PC-3 (cell line): Measurements from ENCODE around the gene C16orf96. TPM values are rescaled to one million over a fixed set of nuclear protein-coding genes. Genes with fewer than 3 reads are reported as not detected.

Experiments
- ATAC-seq: fragments of 200-7000 bp; cut with Tn5 transposase; 2 replicates; pipeline ENCODE4 v1.9.1; 2020; ENCODE audit warnings: mild to moderate bottlenecking, moderate library complexity
- BruUV-seq: library from RNA; stranded (reverse); fragments of 400-500 nt; replicated peaks from 2 replicates; lab custom pipeline; 2021; lab: Mats Ljungman, UMichigan
- CTCF ChIA-PET: fragments of 300-600 bp; sonication (Branson Sonifier 250); formaldehyde crosslinking; loops from one replicate; lab custom pipeline; 2022; ENCODE audit warnings: antibody characterized with exemption; lab: Charles Lee
- POLR2A ChIA-PET: fragments of 300-600 bp; sonication (Branson Sonifier 250); formaldehyde crosslinking; loops from one replicate; lab custom pipeline; 2022; ENCODE audit warnings: antibody characterized with exemption; ENCODE audit not compliant: unreplicated experiment; lab: Charles Lee
- DNase-seq: peaks from one replicate; pipeline ENCODE4 v3.0.0-alpha.2; 2015
- H2AFZ ChIP-seq: fragments of 300-600 bp; sonication (generic); 2 replicates; pipeline ENCODE4 v1.6.0; 2016; ENCODE audit warnings: antibody characterized with exemption, low read length
- H3F3A ChIP-seq: fragments of 300-600 bp; sonication (generic); one replicate; pipeline ENCODE4 v1.6.0; 2017; ENCODE audit warnings: antibody characterized with exemption, low read length, control low read depth, mild to moderate bottlenecking; ENCODE audit not compliant: unreplicated experiment
- H3K27ac ChIP-seq: fragments of 300-600 bp; sonication (generic); 2 replicates; pipeline ENCODE4 v1.5.1; 2016; ENCODE audit warnings: mild to moderate bottlenecking, low read length
- H3K27me3 ChIP-seq: fragments of 300-600 bp; sonication (generic); 2 replicates; pipeline ENCODE4 v1.6.1; 2016; ENCODE audit warnings: low read length, mixed read lengths
- H3K36me3 ChIP-seq: fragments of 300-600 bp; sonication (generic); 2 replicates; pipeline ENCODE4 v1.6.1; 2016; ENCODE audit warnings: low read depth, mixed run types, low read length, mixed read lengths
- H3K4me1 ChIP-seq: fragments of 300-600 bp; sonication (generic); 2 replicates; pipeline ENCODE4 v1.5.1; 2016; ENCODE audit warnings: low read length; ENCODE audit not compliant: insufficient read depth
- H3K4me2 ChIP-seq: fragments of 300-600 bp; sonication (generic); 2 replicates; pipeline ENCODE4 v1.6.0; 2016; ENCODE audit warnings: low read length
- H3K4me3 ChIP-seq: fragments of 300-600 bp; sonication (generic); 2 replicates; pipeline ENCODE4 v1.5.1; 2016; ENCODE audit warnings: mild to moderate bottlenecking, low read length, mixed read lengths
- H3K79me2 ChIP-seq: fragments of 300-600 bp; sonication (generic); 2 replicates; pipeline ENCODE4 v1.6.1; 2017; ENCODE audit warnings: low read length, mixed read lengths
- H3K9ac ChIP-seq: fragments of 300-600 bp; sonication (generic); 2 replicates; pipeline ENCODE4 v1.6.0; 2016; ENCODE audit warnings: mild to moderate bottlenecking, low read length
- H3K9me2 ChIP-seq: fragments of 300-600 bp; sonication (generic); replicated peaks from 2 replicates; pipeline ENCODE4 v1.6.1; 2016; ENCODE audit warnings: mixed run types, low read length, mixed read lengths
- H3K9me3 ChIP-seq: fragments of 300-600 bp; sonication (generic); 2 replicates; pipeline ENCODE4 v1.6.1; 2016; ENCODE audit warnings: low read length, mixed read lengths
- H4K20me1 ChIP-seq: fragments of 300-600 bp; sonication (generic); 2 replicates; pipeline ENCODE4 v1.6.1; 2016; ENCODE audit warnings: low read length, mixed read lengths
- CTCF ChIP-seq: fragments of 300-600 bp; sonication (generic); conservative IDR thresholded peaks from 2 replicates; pipeline ENCODE4 v1.5.1; 2017; ENCODE audit warnings: antibody characterized with exemption, low read depth, mild to moderate bottlenecking, low read length
- EZH2 ChIP-seq: fragments of 300-600 bp; sonication (generic); IDR thresholded peaks from one replicate; pipeline ENCODE4 v1.6.1; 2017; ENCODE audit warnings: antibody characterized with exemption, mild to moderate bottlenecking, low read length; ENCODE audit not compliant: unreplicated experiment
- EZH2phosphoT487 ChIP-seq: fragments of 300-600 bp; sonication (generic); IDR thresholded peaks from 2 replicates; pipeline ENCODE4 v1.6.1; 2018; ENCODE audit warnings: mild to moderate bottlenecking, antibody characterized with exemption, low read length, borderline replicate concordance
- intact Hi-C: fragments of 100-400 bp; cut with micrococcal nuclease; formaldehyde crosslinking; loops from 2 replicates; pipeline ENCODE4 v1.9.0; 2023
- total RNA-seq: library from RNA; depleted of rRNA; stranded (reverse); fragments of >200 nt; gene quantifications from 2 replicates; pipeline ENCODE4 v1.2.3, GENCODE V29; 2014

Gene C16orf96
- total RNA-seq, 1 experiment from 2014 or later = not detected

GRCh38 chr16:4646773-4647643 lies 90.9 kb downstream of the C16orf96 start:
- Histone ChIP-seq H3K4me1 (no peaks in the 10 kb centered on the region), H3K4me3 (no peak overlapping the region), H3F3A (no peaks in the 10 kb centered on the region), H3K9me2 (no peaks in the 10 kb centered on the region), H3K9me3 (no peaks in the 10 kb centered on the region), H3K36me3 (no peaks in the 10 kb centered on the region; the same call in 1 of the 2 replicates), H3K4me2 (no peak overlapping the region), H3K27ac (no peak overlapping the region), H3K9ac (no peak overlapping the region), H3K79me2 (peaks cover 23% of the 10 kb centered on the region; the same call in 1 of the 2 replicates), H2AFZ (no peak overlapping the region), H3K27me3 (no peaks in the 10 kb centered on the region), H4K20me1 (no peaks in the 10 kb centered on the region)
- CTCF ChIA-PET = interaction anchor here (0.6 kb wide), 1 partner anchor 17 kb away, joined by 7 read pairs; no protein-coding TSS in a partner anchor
- intact Hi-C loops = no loop called here
- no peak for ATAC-seq
- BruUV-seq = no TSS peak
- TF ChIP-seq EZH2 = no peak
- TF ChIP-seq EZH2phosphoT487 = no peak
- TF ChIP-seq CTCF = no peak
- POLR2A ChIA-PET = no interaction called here
- DNase-seq = no peak

- H3F3A ChIP-seq = no peaks in the 10 kb centered on the region
- no peaks in the 10 kb centered on the region for H4K20me1 ChIP-seq
- no peak overlapping the region for H3K9ac ChIP-seq
- no peaks in the 10 kb centered on the region for H3K9me3 ChIP-seq
- no TSS peak for BruUV-seq
- H3K79me2 ChIP-seq = peaks cover 21% of the 10 kb centered on the region; the same call in 1 of the 2 replicates
- H3K4me1 ChIP-seq = no peaks in the 10 kb centered on the region
- no peak overlapping the region for H3K4me2 ChIP-seq
- ChIA-PET CTCF (no interaction called here), POLR2A (no interaction called here)
- no peaks in the 10 kb centered on the region for H3K9me2 ChIP-seq
- no peak overlapping the region for H3K4me3 ChIP-seq
- no peak for TF ChIP-seq EZH2
- TF ChIP-seq EZH2phosphoT487 = no peak
- TF ChIP-seq CTCF = no peak
- DNase-seq (no peak), ATAC-seq (no peak)
- H2AFZ ChIP-seq = no peak overlapping the region
- intact Hi-C loops = no loop called here
- H3K27me3 ChIP-seq = no peaks in the 10 kb centered on the region
- no peaks in the 10 kb centered on the region; the same call in 1 of the 2 replicates for H3K36me3 ChIP-seq
- H3K27ac ChIP-seq = no peak overlapping the region
These were observed 91.5 kb downstream of the C16orf96 start for GRCh38 chr16:4647644-4647980.

- Histone ChIP-seq H3K9me3 (no peaks in the 10 kb centered on the region), H3K9ac (no peak overlapping the region), H2AFZ (no peak overlapping the region), H3K27ac (no peak overlapping the region), H3F3A (no peaks in the 10 kb centered on the region), H3K9me2 (no peaks in the 10 kb centered on the region), H3K4me1 (no peaks in the 10 kb centered on the region), H3K4me3 (no peak overlapping the region), H3K79me2 (peaks cover 10% of the 10 kb centered on the region; the same call in 1 of the 2 replicates), H3K4me2 (no peak overlapping the region), H4K20me1 (no peaks in the 10 kb centered on the region), H3K36me3 (no peaks in the 10 kb centered on the region; the same call in 1 of the 2 replicates), H3K27me3 (no peaks in the 10 kb centered on the region)
- no peak for DNase-seq
- CTCF ChIA-PET = no interaction called here
- BruUV-seq = no TSS peak
- TF ChIP-seq EZH2 (no peak), CTCF (no peak), EZH2phosphoT487 (no peak)
- intact Hi-C loops = no loop called here
- POLR2A ChIA-PET = no interaction called here
- ATAC-seq = no peak
These were observed 92.8 kb downstream of the C16orf96 start for GRCh38 chr16:4648917-4649316.
